ENCODE results near the gene GATA1. TPM values are rescaled to one million over a fixed set of nuclear protein-coding genes. Genes with fewer than 3 reads are reported as not detected.
A peak's percentile ranks its signal among the peaks of the same experiment; 100 is the strongest.

Gene GATA1
- total and polyA plus RNA-seq, 2 experiments from 2014 or later, result not detected

DNA sequence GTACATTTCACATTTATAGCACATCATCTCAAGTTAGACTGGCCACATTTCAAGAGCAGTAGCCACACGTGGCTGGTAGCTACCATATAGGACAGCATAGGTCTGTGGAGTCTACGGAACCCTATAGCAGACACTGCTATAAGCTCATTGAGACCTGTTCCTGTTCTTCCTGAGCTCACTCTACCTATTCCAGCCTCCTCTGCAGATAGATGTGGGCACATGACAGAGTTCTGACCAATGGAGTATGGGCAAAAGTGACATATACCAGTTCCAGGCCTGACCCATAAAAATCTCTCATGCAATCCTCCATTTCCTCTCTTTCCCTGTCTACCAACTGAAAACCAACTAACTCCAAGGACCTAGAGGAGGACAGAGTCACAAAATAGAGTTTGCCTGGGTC lies 11.9 kb downstream of the GATA1 start:
- Histone ChIP-seq H3K4me1 (ENCODE audit: insufficient read depth) (peaks cover 13% of the 10 kb centered on the region), H3K4me2 (no peak overlapping the region), H3K36me3 (replicated peaks; ENCODE audit: insufficient read depth, low read depth) (no peaks in the 10 kb centered on the region), H3K79me2 (no peaks in the 10 kb centered on the region), H3K9me3 (ENCODE audit: low read depth) (no peaks in the 10 kb centered on the region), H3K9me2 (replicated peaks; ENCODE audit: insufficient read depth) (no peaks in the 10 kb centered on the region), H3K27ac (no peak overlapping the region), H3K27me3 (no peaks in the 10 kb centered on the region), H2AFZ (no peak overlapping the region), H4K20me1 (ENCODE audit: insufficient read depth, poor library complexity, severe bottlenecking) (no peaks in the 10 kb centered on the region), H3K4me3 (no peak overlapping the region)
- no peak for TF ChIP-seq EZH2 (IDR thresholded peaks at IDR 0.05; ENCODE audit: borderline replicate concordance)
- TF ChIP-seq, protein P1, sequence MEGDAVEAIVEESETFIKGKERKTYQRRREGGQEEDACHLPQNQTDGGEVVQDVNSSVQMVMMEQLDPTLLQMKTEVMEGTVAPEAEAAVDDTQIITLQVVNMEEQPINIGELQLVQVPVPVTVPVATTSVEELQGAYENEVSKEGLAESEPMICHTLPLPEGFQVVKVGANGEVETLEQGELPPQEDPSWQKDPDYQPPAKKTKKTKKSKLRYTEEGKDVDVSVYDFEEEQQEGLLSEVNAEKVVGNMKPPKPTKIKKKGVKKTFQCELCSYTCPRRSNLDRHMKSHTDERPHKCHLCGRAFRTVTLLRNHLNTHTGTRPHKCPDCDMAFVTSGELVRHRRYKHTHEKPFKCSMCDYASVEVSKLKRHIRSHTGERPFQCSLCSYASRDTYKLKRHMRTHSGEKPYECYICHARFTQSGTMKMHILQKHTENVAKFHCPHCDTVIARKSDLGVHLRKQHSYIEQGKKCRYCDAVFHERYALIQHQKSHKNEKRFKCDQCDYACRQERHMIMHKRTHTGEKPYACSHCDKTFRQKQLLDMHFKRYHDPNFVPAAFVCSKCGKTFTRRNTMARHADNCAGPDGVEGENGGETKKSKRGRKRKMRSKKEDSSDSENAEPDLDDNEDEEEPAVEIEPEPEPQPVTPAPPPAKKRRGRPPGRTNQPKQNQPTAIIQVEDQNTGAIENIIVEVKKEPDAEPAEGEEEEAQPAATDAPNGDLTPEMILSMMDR (IDR thresholded peaks at IDR 0.05; ENCODE audit: poor library complexity), result no peak
- no peak for TF ChIP-seq EZH2phosphoT487 (IDR thresholded peaks at IDR 0.05; ENCODE audit: low read depth, severe bottlenecking, unreplicated experiment)
- WGBS (ENCODE audit: low lambda C conversion rate, missing lambda C conversion rate), result 66% methylated on average over 2 of the region's 2 CpGs
- DNase-seq (ENCODE audit: low spot score), result no peak

DNA sequence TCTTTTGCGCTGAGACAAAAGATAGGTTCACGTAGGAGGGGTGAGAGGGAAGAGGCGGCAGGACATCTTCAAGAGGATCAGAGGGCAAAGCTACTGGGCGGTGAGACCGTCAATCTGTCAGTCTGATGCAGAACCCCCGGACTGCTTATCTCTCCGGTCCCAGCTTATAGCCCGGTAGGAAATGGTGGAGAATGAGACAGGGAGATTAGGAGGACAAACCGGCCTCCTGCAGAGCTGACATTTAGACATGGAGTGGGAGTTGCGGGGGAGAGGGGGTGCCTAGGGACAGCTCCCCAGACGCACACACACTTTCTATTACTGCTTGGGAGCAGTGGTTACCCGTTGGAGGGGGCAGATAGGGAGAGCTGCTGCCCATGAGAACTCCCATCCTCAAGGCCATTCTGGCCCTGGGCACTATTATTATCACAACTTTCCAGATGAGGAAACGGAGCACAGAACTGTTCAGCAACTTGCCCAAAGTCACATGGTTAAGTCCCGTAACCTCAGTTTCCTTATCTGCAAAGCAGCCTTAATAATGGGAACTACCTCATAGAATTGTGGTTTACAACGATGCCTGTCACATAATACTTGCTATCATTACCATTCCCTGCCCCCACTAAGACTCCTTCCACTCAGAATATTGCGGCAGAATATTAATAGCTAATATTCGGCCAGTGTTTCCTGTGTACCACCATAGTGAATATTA lies 14.3 kb downstream of the GATA1 start:
- Histone ChIP-seq H2AFZ (peak overlapping the region; percentile 85), H3K9me2 (replicated peaks; ENCODE audit: insufficient read depth) (no peaks in the 10 kb centered on the region), H3K4me1 (ENCODE audit: insufficient read depth) (peaks cover under 1% of the 10 kb centered on the region), H3K36me3 (replicated peaks; ENCODE audit: insufficient read depth, low read depth) (no peaks in the 10 kb centered on the region), H3K79me2 (no peaks in the 10 kb centered on the region), H3K4me3 (peak overlapping the region; percentile 34), H3K27me3 (no peaks in the 10 kb centered on the region), H4K20me1 (ENCODE audit: insufficient read depth, poor library complexity, severe bottlenecking) (no peaks in the 10 kb centered on the region), H3K4me2 (peak overlapping the region; percentile 78), H3K27ac (peak overlapping the region; percentile 92), H3K9me3 (ENCODE audit: low read depth) (no peaks in the 10 kb centered on the region)
- no peak for TF ChIP-seq EZH2phosphoT487 (IDR thresholded peaks at IDR 0.05; ENCODE audit: low read depth, severe bottlenecking, unreplicated experiment)
- DNase-seq (ENCODE audit: low spot score), result peak; percentile 6
- WGBS (ENCODE audit: low lambda C conversion rate, missing lambda C conversion rate), result 51% methylated on average over 17 of the region's 17 CpGs

DNA sequence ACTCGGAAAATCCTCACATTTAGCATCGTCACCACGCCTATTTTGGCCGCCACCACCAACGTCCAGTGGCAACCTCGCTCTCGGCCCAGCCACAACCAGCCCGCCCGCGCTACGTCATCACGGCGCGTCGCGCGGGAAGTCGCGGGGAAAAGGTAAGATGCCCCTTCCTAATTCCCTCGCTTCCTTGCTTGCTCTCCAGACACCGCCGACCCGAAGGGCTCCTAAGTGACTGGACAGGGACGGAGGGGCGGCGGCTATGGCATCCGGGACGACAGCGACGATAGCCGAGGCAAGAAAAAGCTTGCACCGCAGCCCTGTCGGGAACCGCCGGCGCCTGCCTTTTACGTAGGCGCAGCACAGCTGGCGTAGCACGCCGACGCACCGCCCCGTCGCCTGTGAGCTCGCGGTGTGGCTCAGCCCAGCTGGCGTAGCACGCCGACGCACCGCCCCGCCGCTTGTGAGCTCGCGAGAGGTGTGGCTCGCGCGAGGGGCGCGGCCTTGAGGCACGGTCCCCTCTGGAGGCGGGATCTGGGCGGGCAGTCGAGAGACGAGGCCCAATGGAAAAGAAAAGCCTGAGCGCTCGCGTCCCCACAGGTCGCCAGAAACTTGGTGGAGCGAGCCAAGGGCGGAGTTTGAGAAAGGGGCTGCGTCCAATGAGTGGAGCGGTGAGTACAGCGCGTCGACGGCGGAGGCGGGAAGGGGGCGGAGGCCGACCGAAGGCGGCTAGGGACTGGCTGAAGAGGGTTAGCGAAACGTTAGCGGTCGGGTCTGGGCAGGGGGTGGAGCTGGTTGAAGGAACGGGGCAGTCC lies 15.1 kb downstream of the GATA1 start, which contains the start of gene HDAC6:
Gene HDAC6, plus strand, starts transcription at position 788 of the 809 bp plus-strand sequence. CDS start 626 bp downstream, outside the sequence.
- no peaks in the 10 kb centered on the region for H3K4me1 ChIP-seq (ENCODE audit: insufficient read depth)
- H3K27ac ChIP-seq, result peak within 1 kb of the TSS; percentile 97
- peak within 1 kb of the TSS; percentile 34 for H3K4me3 ChIP-seq
- WGBS (ENCODE audit: low lambda C conversion rate, missing lambda C conversion rate), result 42% methylated on average over 75 of the region's 89 CpGs
- DNase-seq (ENCODE audit: low spot score), result peak; percentile 97
- H3K36me3 ChIP-seq (replicated peaks; ENCODE audit: insufficient read depth, low read depth), result no peaks in the 10 kb centered on the region
- no peaks in the 10 kb centered on the region for H4K20me1 ChIP-seq (ENCODE audit: insufficient read depth, poor library complexity, severe bottlenecking)
- H3K27me3 ChIP-seq, result no peaks in the 10 kb centered on the region
- peak within 1 kb of the TSS; percentile 78 for H3K4me2 ChIP-seq
- peak within 1 kb of the TSS; percentile 85 for H2AFZ ChIP-seq
- H3K9me2 ChIP-seq (replicated peaks; ENCODE audit: insufficient read depth), result no peaks in the 10 kb centered on the region
- H3K9me3 ChIP-seq (ENCODE audit: low read depth), result no peaks in the 10 kb centered on the region
- TF ChIP-seq, protein P1 (IDR thresholded peaks at IDR 0.05; ENCODE audit: poor library complexity), result no peak
- no peak for TF ChIP-seq EZH2phosphoT487 (IDR thresholded peaks at IDR 0.05; ENCODE audit: low read depth, severe bottlenecking, unreplicated experiment)
- no peak for TF ChIP-seq EZH2 (IDR thresholded peaks at IDR 0.05; ENCODE audit: borderline replicate concordance)
- no peaks in the 10 kb centered on the region for H3K79me2 ChIP-seq

All from hepatocyte (in vitro differentiated cells).